Measurements from ENCODE around the gene OPCML. TPM values are rescaled to one million over a fixed set of nuclear protein-coding genes. Genes with fewer than 3 reads are reported as not detected.
A peak's percentile ranks its signal among the peaks of the same experiment; 100 is the strongest.

OPCML gene
- total RNA-seq, 1 experiment from 2014 or later: 0.13 TPM

GRCh38 chr11:133408402-133408801, 123.9 kb downstream of the OPCML start:
- H3K4me1 ChIP-seq (ENCODE audit: insufficient read depth, low read length, poor library complexity, severe bottlenecking): no peaks in the 10 kb centered on the region
- peaks cover 18% of the 10 kb centered on the region for H3K9me3 ChIP-seq (ENCODE audit: low read depth, low read length, poor library complexity, severe bottlenecking)
- no peak for TF ChIP-seq EZH2 (IDR thresholded peaks at IDR 0.05; ENCODE audit: borderline replicate concordance, low read depth, low read length, poor library complexity, severe bottlenecking)
- TF ChIP-seq, protein P1, sequence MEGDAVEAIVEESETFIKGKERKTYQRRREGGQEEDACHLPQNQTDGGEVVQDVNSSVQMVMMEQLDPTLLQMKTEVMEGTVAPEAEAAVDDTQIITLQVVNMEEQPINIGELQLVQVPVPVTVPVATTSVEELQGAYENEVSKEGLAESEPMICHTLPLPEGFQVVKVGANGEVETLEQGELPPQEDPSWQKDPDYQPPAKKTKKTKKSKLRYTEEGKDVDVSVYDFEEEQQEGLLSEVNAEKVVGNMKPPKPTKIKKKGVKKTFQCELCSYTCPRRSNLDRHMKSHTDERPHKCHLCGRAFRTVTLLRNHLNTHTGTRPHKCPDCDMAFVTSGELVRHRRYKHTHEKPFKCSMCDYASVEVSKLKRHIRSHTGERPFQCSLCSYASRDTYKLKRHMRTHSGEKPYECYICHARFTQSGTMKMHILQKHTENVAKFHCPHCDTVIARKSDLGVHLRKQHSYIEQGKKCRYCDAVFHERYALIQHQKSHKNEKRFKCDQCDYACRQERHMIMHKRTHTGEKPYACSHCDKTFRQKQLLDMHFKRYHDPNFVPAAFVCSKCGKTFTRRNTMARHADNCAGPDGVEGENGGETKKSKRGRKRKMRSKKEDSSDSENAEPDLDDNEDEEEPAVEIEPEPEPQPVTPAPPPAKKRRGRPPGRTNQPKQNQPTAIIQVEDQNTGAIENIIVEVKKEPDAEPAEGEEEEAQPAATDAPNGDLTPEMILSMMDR (conservative IDR thresholded peaks at IDR 0.05; ENCODE audit: low read depth, low read length): no peak
- ChIA-PET CTCF (no interaction called here), POLR2A (ENCODE audit: low non-redundant PET) (no interaction called here)
- no peak for DNase-seq (ENCODE audit: low spot score)
- no peaks in the 10 kb centered on the region for H3K36me3 ChIP-seq (ENCODE audit: insufficient read depth, low read length, poor library complexity, severe bottlenecking)
- no peaks in the 10 kb centered on the region for H3K27me3 ChIP-seq (replicated peaks; ENCODE audit: insufficient read depth, low read depth, low read length, poor library complexity)
- no peak overlapping the region for H3K27ac ChIP-seq (ENCODE audit: low read depth, low read length, poor library complexity, severe bottlenecking)
- intact Hi-C loops (cut with micrococcal nuclease; ENCODE audit: unreplicated experiment): no loop called here
- no TSS peak for BruUV-seq (replicated peaks)
- no peak overlapping the region for H3K4me3 ChIP-seq (ENCODE audit: low read depth, low read length, poor library complexity, severe bottlenecking)

GRCh38 chr11:133406489-133406888, 125.8 kb downstream of the OPCML start:
- H3K27ac ChIP-seq (ENCODE audit: low read depth, low read length, poor library complexity, severe bottlenecking): no peak overlapping the region
- peaks cover 15% of the 10 kb centered on the region for H3K9me3 ChIP-seq (ENCODE audit: low read depth, low read length, poor library complexity, severe bottlenecking)
- BruUV-seq (replicated peaks): no TSS peak
- TF ChIP-seq, protein P1 (conservative IDR thresholded peaks at IDR 0.05; ENCODE audit: low read depth, low read length): no peak
- TF ChIP-seq EZH2 (IDR thresholded peaks at IDR 0.05; ENCODE audit: borderline replicate concordance, low read depth, low read length, poor library complexity, severe bottlenecking): no peak
- no peaks in the 10 kb centered on the region for H3K27me3 ChIP-seq (replicated peaks; ENCODE audit: insufficient read depth, low read depth, low read length, poor library complexity)
- ChIA-PET POLR2A (ENCODE audit: low non-redundant PET) (no interaction called here), CTCF (no interaction called here)
- H3K4me3 ChIP-seq (ENCODE audit: low read depth, low read length, poor library complexity, severe bottlenecking): no peak overlapping the region
- intact Hi-C loops (cut with micrococcal nuclease; ENCODE audit: unreplicated experiment): no loop called here
- no peaks in the 10 kb centered on the region for H3K36me3 ChIP-seq (ENCODE audit: insufficient read depth, low read length, poor library complexity, severe bottlenecking)
- no peak for DNase-seq (ENCODE audit: low spot score)
- no peaks in the 10 kb centered on the region for H3K4me1 ChIP-seq (ENCODE audit: insufficient read depth, low read length, poor library complexity, severe bottlenecking)

DNA sequence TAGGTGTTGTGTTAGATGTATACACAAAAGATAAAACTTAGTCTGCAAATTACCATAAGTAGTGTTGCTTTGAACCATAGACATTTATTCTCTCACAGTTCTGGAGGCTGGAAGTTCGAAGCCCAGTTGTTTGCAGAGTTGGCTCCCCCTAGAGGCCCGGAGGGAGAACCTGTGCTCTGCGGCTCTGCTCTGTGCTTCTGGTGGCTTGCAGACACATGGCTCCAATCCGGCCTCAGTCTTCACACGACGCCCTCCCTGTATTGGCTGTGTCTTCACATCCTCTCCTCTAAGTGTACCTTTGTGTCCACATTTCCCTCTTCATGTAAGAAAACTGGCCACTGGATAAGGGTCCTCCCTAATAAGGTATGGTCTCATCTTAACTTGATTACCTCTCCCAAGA, 128.4 kb downstream of the OPCML start:
- H3K4me3 ChIP-seq (ENCODE audit: low read depth, low read length, poor library complexity, severe bottlenecking): no peak overlapping the region
- BruUV-seq (replicated peaks): no TSS peak
- ChIA-PET CTCF (no interaction called here), POLR2A (ENCODE audit: low non-redundant PET) (no interaction called here)
- no peaks in the 10 kb centered on the region for H3K36me3 ChIP-seq (ENCODE audit: insufficient read depth, low read length, poor library complexity, severe bottlenecking)
- intact Hi-C loops (cut with micrococcal nuclease; ENCODE audit: unreplicated experiment): no loop called here
- DNase-seq (ENCODE audit: low spot score): peak; percentile 10
- no peak for TF ChIP-seq EZH2 (IDR thresholded peaks at IDR 0.05; ENCODE audit: borderline replicate concordance, low read depth, low read length, poor library complexity, severe bottlenecking)
- TF ChIP-seq, protein P1 (conservative IDR thresholded peaks at IDR 0.05; ENCODE audit: low read depth, low read length): peak; percentile 42
- H3K9me3 ChIP-seq (ENCODE audit: low read depth, low read length, poor library complexity, severe bottlenecking): peaks cover 17% of the 10 kb centered on the region
- no peaks in the 10 kb centered on the region for H3K27me3 ChIP-seq (replicated peaks; ENCODE audit: insufficient read depth, low read depth, low read length, poor library complexity)
- H3K4me1 ChIP-seq (ENCODE audit: insufficient read depth, low read length, poor library complexity, severe bottlenecking): no peaks in the 10 kb centered on the region
- H3K27ac ChIP-seq (ENCODE audit: low read depth, low read length, poor library complexity, severe bottlenecking): no peak overlapping the region

Measured in A673 (cell line).